SKM-1 treated with dmso at 0.1 percent for 144 hours (cell line): ENCODE data around the gene SKIL.
A peak's percentile ranks its signal among the peaks of the same experiment; 100 is the strongest.
"Not testable (repeated sequence)": the region's sequence is repeated elsewhere in the genome, so short reads cannot be mapped to it uniquely, and the experiment has no call there.

Experiments used
- DNase-seq: peaks from one replicate; lab custom pipeline; 2025; ENCODE audit not compliant: unreplicated experiment; lab: John Stamatoyannopoulos, UW

Gene SKIL

GRCh38 chr3:170357176-170358041, at the start of gene SKIL:
Gene SKIL (plus strand): TSS chr3:170357715. CDS start chr3:170360332, 2,617 bp downstream.
- peak; percentile 89 for DNase-seq

GRCh38 chr3:170309046-170309445, 48.5 kb upstream of the SKIL start:
- no peak for DNase-seq

- no peak for DNase-seq
Observed at GRCh38 chr3:170317954-170318353, 39.6 kb upstream of the SKIL start.

- DNase-seq = no peak
Observed at GRCh38 chr3:170320461-170321121, 36.9 kb upstream of the SKIL start.

GRCh38 chr3:170321321-170322034, 36.0 kb upstream of the SKIL start:
- DNase-seq = peak; percentile 47

GRCh38 chr3:170322566-170323269, 34.8 kb upstream of the SKIL start:
- no peak for DNase-seq

- no peak for DNase-seq
Observed at GRCh38 chr3:170323331-170323730, 34.2 kb upstream of the SKIL start.

- DNase-seq = no peak
Observed at GRCh38 chr3:170324962-170325361, 32.6 kb upstream of the SKIL start.

GRCh38 chr3:170327040-170327808, 30.3 kb upstream of the SKIL start:
- DNase-seq = no peak

- not testable (repeated sequence) for DNase-seq
Observed at GRCh38 chr3:170327868-170328548, 29.5 kb upstream of the SKIL start.

GRCh38 chr3:170330366-170330765, 27.1 kb upstream of the SKIL start:
- DNase-seq = no peak

- no peak for DNase-seq
Observed at GRCh38 chr3:170331143-170331542, 26.4 kb upstream of the SKIL start.

- no peak for DNase-seq
Observed at GRCh38 chr3:170337420-170337819, 20.1 kb upstream of the SKIL start.

- no peak for DNase-seq
Observed at GRCh38 chr3:170338690-170339340, 18.7 kb upstream of the SKIL start.

GRCh38 chr3:170342273-170342672, 15.2 kb upstream of the SKIL start:
- DNase-seq = not testable (repeated sequence)

GRCh38 chr3:170343859-170344258, 13.7 kb upstream of the SKIL start:
- DNase-seq = not testable (repeated sequence)

- DNase-seq = no peak
Observed at GRCh38 chr3:170344971-170345370, 12.5 kb upstream of the SKIL start.

- DNase-seq = no peak
Observed at GRCh38 chr3:170346481-170347392, 10.8 kb upstream of the SKIL start.
